Esophagus (tissue), 2 donors: ENCODE measurements around the gene COL27A1. TPM values are rescaled to one million over a fixed set of nuclear protein-coding genes. Genes with fewer than 3 reads are reported as not detected.

Experiments
- H3K27ac ChIP-seq, 2 donors: one replicate each; pipeline ENCODE4 v1.5.1; 2013; ENCODE audit warnings: low read depth in 2 of 2, mild to moderate bottlenecking in 2 of 2, inconsistent platforms in 1 of 2, low read length in 1 of 2, moderate library complexity in 1 of 2
- H3K27me3 ChIP-seq, 2 donors: one replicate each; pipeline ENCODE4 v1.6.1; 2013; ENCODE audit warnings: low read length in 2 of 2, control low read depth in 1 of 2, mild to moderate bottlenecking in 1 of 2; ENCODE audit not compliant: insufficient read depth in 2 of 2, control insufficient read depth in 1 of 2
- H3K36me3 ChIP-seq, 2 donors: one replicate each; pipeline ENCODE4 v1.6.1; 2013; ENCODE audit warnings: low read length in 1 of 2; ENCODE audit not compliant: control insufficient read depth in 2 of 2, insufficient read depth in 2 of 2
- H3K4me1 ChIP-seq, 2 donors: one replicate each; pipeline ENCODE4 v1.6.1; 2013; ENCODE audit warnings: low read length in 1 of 2; ENCODE audit not compliant: control insufficient read depth in 2 of 2, insufficient read depth in 2 of 2
- H3K4me3 ChIP-seq, 2 donors: one replicate each; pipeline ENCODE4 v1.5.1; 2013; ENCODE audit warnings: low read length in 2 of 2, mild to moderate bottlenecking in 2 of 2, low read depth in 1 of 2, moderate library complexity in 1 of 2
- H3K9me3 ChIP-seq, 2 donors: one replicate each; pipeline ENCODE4 v1.6.1; 2013; ENCODE audit warnings: mild to moderate bottlenecking in 2 of 2, low read depth in 1 of 2, low read length in 1 of 2, moderate library complexity in 1 of 2; ENCODE audit not compliant: control insufficient read depth in 2 of 2, insufficient read depth in 1 of 2
- WGBS, 2 donors: extraction: QIAGEN DNeasy Blood & Tissue Kit; methylation state at CpG; one replicate each; pipeline ENCODE4 v1.1.7; 2013; 5-methylcytosine and 5-hydroxymethylcytosine counted together
- polyA plus RNA-seq, 2 donors: library from polyadenylated mRNA; stranded (reverse); fragments of 200-250 nt; gene quantifications; one replicate each; pipeline ENCODE4 v1.2.3, GENCODE V29; 2013
- donor health status: healthy with polysubstance abuse.
- donor health status: Bipolar disorder and iron deficiency.

The COL27A1 gene
- polyA plus RNA-seq, 2 donors = 7.2 to 32.6 TPM

- no peaks in the 10 kb centered on the region for H3K9me3 ChIP-seq
- no peak overlapping the region for H3K27ac ChIP-seq
- H3K36me3 ChIP-seq = no peaks in the 10 kb centered on the region
- H3K4me3 ChIP-seq = no peak overlapping the region
- 76 to 77% methylated on average over 13 of the region's 13 CpGs for WGBS, 2 donors
- no peaks in the 10 kb centered on the region for H3K27me3 ChIP-seq
- H3K4me1 ChIP-seq = peaks cover 0 to 5% of the 10 kb centered on the region in 2 donors
These were observed 134.5 kb downstream of the COL27A1 start for GRCh38 chr9:114289571-114290481.

DNA sequence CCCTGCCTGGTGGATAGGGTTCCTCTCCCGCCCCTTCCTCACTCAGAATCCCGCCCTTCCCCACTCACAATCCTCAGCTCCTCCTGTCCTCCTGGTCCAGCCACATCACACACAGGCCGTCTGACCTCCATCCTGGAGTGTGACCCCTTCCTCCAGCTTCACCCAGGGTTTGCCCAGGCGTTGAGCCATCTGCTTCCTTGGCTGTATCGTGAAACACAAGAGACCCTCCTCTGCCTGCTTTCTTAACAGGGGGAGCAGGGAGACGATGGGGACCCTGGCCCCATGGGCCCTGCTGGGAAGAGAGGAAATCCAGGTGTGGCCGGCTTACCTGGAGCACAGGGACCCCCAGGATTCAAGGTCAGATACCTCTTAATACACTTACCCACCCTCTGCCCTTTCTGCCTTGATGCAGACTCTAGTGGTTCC, 135.2 kb downstream of the COL27A1 start:
- no peaks in the 10 kb centered on the region for H3K36me3 ChIP-seq

GRCh38 chr9:114291064-114291474, 135.7 kb downstream of the COL27A1 start:
- Histone ChIP-seq H3K27ac (no peak overlapping the region), H3K27me3 (no peaks in the 10 kb centered on the region), H3K4me3 (no peak overlapping the region), H3K36me3 (no peaks in the 10 kb centered on the region), H3K4me1 (peaks cover 0 to 5% of the 10 kb centered on the region in 2 donors), H3K9me3 (no peaks in the 10 kb centered on the region)
- 17 to 18% methylated on average over 12 of the region's 12 CpGs for whole genome bisulfite sequencing, 2 donors

More for the DNA sequence above, 135.2 kb downstream of the COL27A1 start:
- 60 to 67% methylated on average over 7 of the region's 7 CpGs for WGBS, 2 donors
- H3K27ac ChIP-seq = no peak overlapping the region
- no peaks in the 10 kb centered on the region for H3K9me3 ChIP-seq
- peaks cover 0 to 5% of the 10 kb centered on the region in 2 donors for H3K4me1 ChIP-seq
- no peaks in the 10 kb centered on the region for H3K27me3 ChIP-seq
- H3K4me3 ChIP-seq = no peak overlapping the region

- Histone ChIP-seq H3K27ac (no peak overlapping the region), H3K4me3 (no peak overlapping the region), H3K9me3 (no peaks in the 10 kb centered on the region), H3K27me3 (no peaks in the 10 kb centered on the region), H3K36me3 (no peaks in the 10 kb centered on the region), H3K4me1 (peaks cover 0 to 5% of the 10 kb centered on the region in 2 donors)
- WGBS, 2 donors = 83 to 91% methylated on average over 11 of the region's 11 CpGs
These were observed 136.7 kb downstream of the COL27A1 start for GRCh38 chr9:114291886-114292590.

- no peaks in the 10 kb centered on the region for H3K4me1 ChIP-seq
- H3K9me3 ChIP-seq = no peaks in the 10 kb centered on the region
- no peaks in the 10 kb centered on the region for H3K36me3 ChIP-seq
These were observed 139.3 kb downstream of the COL27A1 start for GRCh38 chr9:114294664-114295063.

GRCh38 chr9:114296338-114296737, 141.0 kb downstream of the COL27A1 start:
- H3K4me1 ChIP-seq = no peaks in the 10 kb centered on the region
- H3K4me3 ChIP-seq = no peak overlapping the region
- WGBS, 2 donors = 99 to 100% methylated on average over 1 of the region's 1 CpG
- no peaks in the 10 kb centered on the region for H3K36me3 ChIP-seq
- H3K27me3 ChIP-seq = no peaks in the 10 kb centered on the region
- H3K9me3 ChIP-seq = no peaks in the 10 kb centered on the region
- no peak overlapping the region for H3K27ac ChIP-seq

More at GRCh38 chr9:114294664-114295063, 139.3 kb downstream of the COL27A1 start:
- H3K27ac ChIP-seq = no peak overlapping the region
- no peak overlapping the region for H3K4me3 ChIP-seq
- H3K27me3 ChIP-seq = no peaks in the 10 kb centered on the region

GRCh38 chr9:114299286-114300152, 144.2 kb downstream of the COL27A1 start:
- 87 to 88% methylated on average over 15 of the region's 15 CpGs for WGBS, 2 donors
- Histone ChIP-seq H3K4me3 (no peak overlapping the region), H3K36me3 (peaks cover 0 to 2% of the 10 kb centered on the region in 2 donors), H3K9me3 (no peaks in the 10 kb centered on the region), H3K27ac (no peak overlapping the region), H3K27me3 (no peaks in the 10 kb centered on the region), H3K4me1 (no peaks in the 10 kb centered on the region)

DNA sequence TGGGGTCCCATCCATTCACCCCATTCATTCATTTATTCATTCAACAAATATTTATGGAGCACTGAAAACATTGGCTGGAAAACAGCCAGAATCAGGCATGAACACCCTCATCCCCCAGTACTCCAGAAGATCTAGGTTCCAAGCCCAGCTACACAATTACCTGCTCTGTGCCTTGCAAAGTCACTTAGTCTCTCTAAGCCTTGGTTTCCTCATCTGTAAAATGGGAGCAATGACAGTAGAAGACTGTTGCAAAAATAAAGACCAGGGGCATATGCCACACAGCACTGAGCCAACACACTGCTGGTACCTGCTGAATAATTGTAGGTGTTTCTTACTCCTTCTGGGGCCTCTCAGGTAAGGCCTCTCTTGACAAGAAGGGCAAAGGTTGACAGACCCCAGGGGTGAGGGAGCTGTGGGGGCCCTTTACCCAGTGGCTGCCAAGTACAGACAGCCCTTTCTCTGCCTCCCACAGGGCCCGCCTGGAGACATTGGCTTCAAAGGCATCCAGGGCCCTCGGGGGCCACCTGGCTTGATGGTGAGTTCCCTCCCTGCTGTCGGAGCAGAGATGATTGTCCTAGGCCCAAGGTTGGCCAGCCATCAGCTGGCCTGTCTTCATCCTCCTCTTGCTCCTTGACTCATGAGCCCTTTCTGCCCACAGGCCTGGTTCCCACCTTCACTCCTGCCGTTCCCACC, 145.0 kb downstream of the COL27A1 start:
- H3K27ac ChIP-seq = no peak overlapping the region
- H3K27me3 ChIP-seq = no peaks in the 10 kb centered on the region
- WGBS, 2 donors = 91 to 98% methylated on average over 4 of the region's 4 CpGs
- no peaks in the 10 kb centered on the region for H3K4me1 ChIP-seq
- H3K9me3 ChIP-seq = no peaks in the 10 kb centered on the region
- no peak overlapping the region for H3K4me3 ChIP-seq
- peaks cover 0 to 4% of the 10 kb centered on the region in 2 donors for H3K36me3 ChIP-seq
